HG03442 (cell line): Measurements from ENCODE around the gene PHF12.

ENCODE experiments used
- ATAC-seq: cut with Tn5 transposase; IDR thresholded peaks from one replicate; pipeline ENCODE4 v1.9.1; 2021; ENCODE audit warnings: mild to moderate bottlenecking, moderate library complexity; ENCODE audit not compliant: unreplicated experiment

Gene PHF12

GRCh38 chr17:28956112-28956511 is 4.8 kb upstream of the PHF12 start:
- no peak for ATAC-seq

GRCh38 chr17:28955408-28955807 is 4.1 kb upstream of the PHF12 start:
- ATAC-seq: no peak

- no peak for ATAC-seq
Observed at GRCh38 chr17:28954886-28955285, 3.6 kb upstream of the PHF12 start.

- ATAC-seq: no peak
Observed at GRCh38 chr17:28953444-28954118, 2.3 kb upstream of the PHF12 start.

- ATAC-seq: peak; percentile 59
Observed at GRCh38 chr17:28951991-28952975, 965 bp upstream of the PHF12 start.

- ATAC-seq: no peak
Observed at GRCh38 chr17:28950752-28951427, 428 bp downstream of the PHF12 start.

GRCh38 chr17:28950017-28950751 is 1.1 kb downstream of the PHF12 start:
- no peak for ATAC-seq

GRCh38 chr17:28949185-28950016 is 1.9 kb downstream of the PHF12 start:
- no peak for ATAC-seq

- no peak for ATAC-seq
Observed at GRCh38 chr17:28948873-28949184, 2.5 kb downstream of the PHF12 start.

GRCh38 chr17:28948342-28948741 is 3.0 kb downstream of the PHF12 start:
- no peak for ATAC-seq

- no peak for ATAC-seq
Observed at GRCh38 chr17:28947639-28948038, 3.7 kb downstream of the PHF12 start.

GRCh38 chr17:28946239-28946638 is 5.1 kb downstream of the PHF12 start:
- ATAC-seq: no peak

GRCh38 chr17:28944862-28945741 is 6.2 kb downstream of the PHF12 start:
- ATAC-seq: no peak

GRCh38 chr17:28944343-28944742 is 7.0 kb downstream of the PHF12 start:
- ATAC-seq: no peak

GRCh38 chr17:28942925-28943324 is 8.4 kb downstream of the PHF12 start:
- ATAC-seq: no peak

- no peak for ATAC-seq
Observed at GRCh38 chr17:28941251-28941650, 10.1 kb downstream of the PHF12 start.

GRCh38 chr17:28940675-28941074 is 10.6 kb downstream of the PHF12 start:
- no peak for ATAC-seq

- no peak for ATAC-seq
Observed at GRCh38 chr17:28940142-28940541, 11.2 kb downstream of the PHF12 start.

GRCh38 chr17:28938552-28938951 is 12.8 kb downstream of the PHF12 start:
- ATAC-seq: no peak
